CD4-positive, alpha-beta memory T cell (primary cell): ENCODE data around the gene LYPD4. TPM values are rescaled to one million over a fixed set of nuclear protein-coding genes. Genes with fewer than 3 reads are reported as not detected.

Experiments
- CTCF ChIA-PET: fragments of 350-600 bp; sonication (Branson Sonifier 250); formaldehyde crosslinking; loops from one replicate; lab custom pipeline; 2021; ENCODE audit warnings: inconsistent platforms; ENCODE audit not compliant: partially characterized antibody; lab: Charles Lee
- POLR2A ChIA-PET: fragments of 350-600 bp; sonication (Branson Sonifier 250); formaldehyde crosslinking; loops from one replicate; lab custom pipeline; 2021; ENCODE audit not compliant: partially characterized antibody; lab: Charles Lee
- DNase-seq, 5 donors: peaks; one replicate each; pipeline versions ENCODE4 v3.0.0 to v3.0.0-alpha.2; 2020 to 2022; ENCODE audit warnings: mixed read lengths in 1 of 5
- H3K27ac ChIP-seq: one replicate; pipeline ENCODE4 v1.7.0; 2013; ENCODE audit warnings: low read depth, low read length
- H3K27me3 ChIP-seq: 2 replicates; pipeline ENCODE4 v1.7.0; 2013; ENCODE audit warnings: mild to moderate bottlenecking, low read length, moderate library complexity; ENCODE audit not compliant: insufficient read depth
- H3K36me3 ChIP-seq: 2 replicates; pipeline ENCODE4 v1.7.0; 2013; ENCODE audit warnings: mild to moderate bottlenecking, low read length, moderate library complexity; ENCODE audit not compliant: insufficient read depth
- H3K4me1 ChIP-seq: 2 replicates; pipeline ENCODE4 v1.7.0; 2013; ENCODE audit warnings: mild to moderate bottlenecking, low read length, moderate library complexity; ENCODE audit not compliant: insufficient read depth
- H3K4me3 ChIP-seq, 2 donors: one replicate each; pipeline ENCODE4 v1.7.0; 2013; ENCODE audit warnings: low read length in 2 of 2, mild to moderate bottlenecking in 1 of 2
- H3K9me3 ChIP-seq, 2 donors: one replicate each; pipeline ENCODE4 v1.7.0; 2013; ENCODE audit warnings: low read length in 2 of 2, control low read depth in 1 of 2; ENCODE audit not compliant: control insufficient read depth in 1 of 2
- H3K27ac Mint-ChIP-seq, 7 donors: one replicate each; pipeline ENCODE4 v1.8.0; 2020 to 2021; ENCODE audit warnings: mixed read lengths in 7 of 7, mild to moderate bottlenecking in 6 of 7, inconsistent platforms in 3 of 7, moderate library complexity in 3 of 7
- H3K27me3 Mint-ChIP-seq, 2 donors: one replicate each; pipeline ENCODE4 v1.8.0; 2020 to 2021; ENCODE audit warnings: mixed read lengths in 2 of 2
- H3K36me3 Mint-ChIP-seq, 2 donors: one replicate each; pipeline ENCODE4 v1.8.0; 2020 to 2021; ENCODE audit warnings: mixed read lengths in 2 of 2, inconsistent platforms in 1 of 2, mild to moderate bottlenecking in 1 of 2
- H3K4me1 Mint-ChIP-seq, 4 donors: one replicate each; pipeline ENCODE4 v1.8.0; 2020 to 2021; ENCODE audit warnings: mixed read lengths in 4 of 4, mild to moderate bottlenecking in 1 of 4
- H3K4me3 Mint-ChIP-seq, 8 donors: one replicate each; pipeline ENCODE4 v1.8.0; 2020 to 2021; ENCODE audit warnings: mixed read lengths in 8 of 8, mild to moderate bottlenecking in 7 of 8, moderate library complexity in 6 of 8, inconsistent platforms in 3 of 8
- H3K9me3 Mint-ChIP-seq, 8 donors: one replicate each; pipeline ENCODE4 v1.8.0; 2020 to 2021; ENCODE audit warnings: mixed read lengths in 8 of 8, mild to moderate bottlenecking in 5 of 8, inconsistent platforms in 3 of 8, moderate library complexity in 1 of 8
- intact Hi-C: fragments of 100-400 bp; cut with micrococcal nuclease; formaldehyde crosslinking; loops from one replicate; pipeline ENCODE4 v1.15.1; 2023
- polyA plus RNA-seq, 2 donors: library from polyadenylated mRNA; unstranded; fragments of 300-500 nt; fragmentation: Illumina TruSeq; gene quantifications; one replicate each; pipeline ENCODE4 v1.2.3, GENCODE V29; 2021
- total RNA-seq, 2 experiments: library from RNA; stranded (reverse); gene quantifications; one replicate each; pipeline ENCODE4 v1.2.3, GENCODE V29; 2021

Gene LYPD4
- total and polyA plus RNA-seq, 4 experiments from 2014 or later = not detected

GRCh38 chr19:41862445-41862986 is 18.0 kb upstream of the LYPD4 start:
- Histone ChIP-seq H3K4me1 (peaks cover 70% of the 10 kb centered on the region), H3K9me3 (no peaks in the 10 kb centered on the region), H3K4me3 (no peak overlapping the region), H3K27ac (peak overlapping the region; percentile 96), H3K36me3 (peaks cover 51% of the 10 kb centered on the region), H3K27me3 (no peaks in the 10 kb centered on the region)
- POLR2A ChIA-PET = interaction anchor here (0.8 to 7.8 kb wide), 6 partner anchors 10 to 96 kb away, joined by 3 to 261 read pairs (median 4); partner anchors contain the start of genes ARHGEF1, CD79A, ERFL and RABAC1
- Mint-ChIP-seq H3K27me3 (no peaks in the 10 kb centered on the region), H3K4me1 (peaks cover 37 to 67% (median 51%) of the 10 kb centered on the region in 4 donors), H3K4me3 (peak overlapping the region in 7 of 8 donors; percentile 24 to 95 (median 91)), H3K9me3 (no peaks in the 10 kb centered on the region), H3K36me3 (peaks cover 38 to 58% of the 10 kb centered on the region in 2 donors), H3K27ac (peak overlapping the region; percentile 57 to 96 (median 84))
- DNase-seq = no peak
- CTCF ChIA-PET = interaction anchor here (0.8 to 8.8 kb wide), 7 partner anchors 11 to 506 kb away, joined by 3 to 125 read pairs (median 4); partner anchors contain the start of gene CD79A
- intact Hi-C loops = loop anchor here (5.0 kb wide), 1 partner anchor 215 kb away; the partner anchor contains the start of gene ZNF574

- Mint-ChIP-seq H3K36me3 (peaks cover 38 to 56% of the 10 kb centered on the region in 2 donors), H3K27me3 (no peaks in the 10 kb centered on the region), H3K4me3 (peak overlapping the region; percentile 89 to 95 (median 92)), H3K9me3 (no peaks in the 10 kb centered on the region), H3K4me1 (peaks cover 37 to 64% (median 51%) of the 10 kb centered on the region in 4 donors), H3K27ac (peak overlapping the region; percentile 91 to 96 (median 94))
- Histone ChIP-seq H3K4me1 (peaks cover 67% of the 10 kb centered on the region), H3K9me3 (no peaks in the 10 kb centered on the region), H3K27me3 (no peaks in the 10 kb centered on the region), H3K4me3 (peak overlapping the region in 1 of 2 donors; percentile 82), H3K27ac (peak overlapping the region; percentile 96), H3K36me3 (peaks cover 51% of the 10 kb centered on the region)
- CTCF ChIA-PET = interaction anchor here (1.6 to 8.8 kb wide), 2 partner anchors 12 to 22 kb away, joined by 5 to 125 read pairs; partner anchors contain the start of gene CD79A
- intact Hi-C loops = loop anchor here (5.0 kb wide), 1 partner anchor 215 kb away; the partner anchor contains the start of gene ZNF574
- DNase-seq = no peak
- POLR2A ChIA-PET = interaction anchor here (1.0 to 7.8 kb wide), 7 partner anchors 11 to 97 kb away, joined by 3 to 261 read pairs (median 57); partner anchors contain the start of genes ARHGEF1, CD79A and RABAC1
Observed at GRCh38 chr19:41861846-41862245, 17.4 kb upstream of the LYPD4 start.

- H3K9me3 Mint-ChIP-seq = no peaks in the 10 kb centered on the region
- H3K27me3 Mint-ChIP-seq = no peaks in the 10 kb centered on the region
- CTCF ChIA-PET = interaction anchor here (0.8 to 8.8 kb wide), 7 partner anchors 13 to 174 kb away, joined by 3 to 125 read pairs (median 11); partner anchors contain the start of genes CD79A and ERFL
- no peak for DNase-seq
- peak overlapping the region; percentile 96 for H3K27ac ChIP-seq
- no peaks in the 10 kb centered on the region for H3K9me3 ChIP-seq
- peaks cover 60% of the 10 kb centered on the region for H3K4me1 ChIP-seq
- intact Hi-C loops = loop anchor here (5.0 kb wide), 1 partner anchor 216 kb away; the partner anchor contains the start of gene ZNF574
- H3K4me3 ChIP-seq = peak overlapping the region; percentile 82 to 86
- H3K4me1 Mint-ChIP-seq = peaks cover 35 to 58% (median 47%) of the 10 kb centered on the region in 4 donors
- peak overlapping the region; percentile 91 to 96 (median 95) for H3K27ac Mint-ChIP-seq
- no peaks in the 10 kb centered on the region for H3K27me3 ChIP-seq
- H3K4me3 Mint-ChIP-seq = peak overlapping the region; percentile 89 to 95 (median 92)
- H3K36me3 ChIP-seq = peaks cover 48% of the 10 kb centered on the region
- POLR2A ChIA-PET = interaction anchor here (1.5 to 7.8 kb wide), 10 partner anchors 9 to 97 kb away, joined by 4 to 261 read pairs (median 14); partner anchors contain the start of genes ARHGEF1, CD79A, ERFL and RABAC1
- H3K36me3 Mint-ChIP-seq = peaks cover 36 to 53% of the 10 kb centered on the region in 2 donors
Observed at GRCh38 chr19:41861116-41861768, 16.8 kb upstream of the LYPD4 start.

GRCh38 chr19:41860419-41861115 is 16.1 kb upstream of the LYPD4 start:
- Histone ChIP-seq H3K4me1 (peaks cover 57% of the 10 kb centered on the region), H3K4me3 (peak overlapping the region; percentile 82 to 86), H3K27ac (peak overlapping the region; percentile 96), H3K9me3 (no peaks in the 10 kb centered on the region), H3K27me3 (no peaks in the 10 kb centered on the region), H3K36me3 (peaks cover 46% of the 10 kb centered on the region)
- Mint-ChIP-seq H3K36me3 (peaks cover 35 to 51% of the 10 kb centered on the region in 2 donors), H3K27me3 (no peaks in the 10 kb centered on the region), H3K4me3 (peak overlapping the region; percentile 89 to 95 (median 92)), H3K27ac (peak overlapping the region; percentile 91 to 96 (median 95)), H3K9me3 (no peaks in the 10 kb centered on the region), H3K4me1 (peaks cover 34 to 56% (median 44%) of the 10 kb centered on the region in 4 donors)
- intact Hi-C loops = loop anchor here (1.0 to 5.0 kb wide), 3 partner anchors 11 to 217 kb away; partner anchors contain the start of gene ZNF574
- CTCF ChIA-PET = interaction anchor here (0.6 to 8.8 kb wide), 14 partner anchors 9 to 174 kb away, joined by 3 to 125 read pairs (median 6); partner anchors contain the start of genes CD79A, ERFL and RABAC1
- POLR2A ChIA-PET = interaction anchor here (0.8 to 7.8 kb wide), 21 partner anchors 9 to 597 kb away, joined by 3 to 261 read pairs (median 8); partner anchors contain the start of genes ARHGEF1, CD79A, ERFL and HNRNPUL1
- peak in 1 of 5 donors; percentile 29 for DNase-seq

- DNase-seq = peak; percentile 97 to 99 (median 98)
- peak within 1 kb of the TSS; percentile 89 to 98 (median 94) for H3K4me3 Mint-ChIP-seq
- no peaks in the 10 kb centered on the region for H3K27me3 Mint-ChIP-seq
- peak within 1 kb of the TSS; percentile 82 to 86 for H3K4me3 ChIP-seq
- H3K4me1 Mint-ChIP-seq = peaks cover 34 to 56% (median 42%) of the 10 kb centered on the region in 4 donors
- ChIA-PET POLR2A (interaction anchor here (0.6 to 7.8 kb wide), 28 partner anchors 8 to 596 kb away, joined by 3 to 261 read pairs (median 6); partner anchors contain the start of genes ARHGEF1, CD79A, ERFL and GSK3A), CTCF (interaction anchor here (0.6 to 8.8 kb wide), 16 partner anchors 8 to 175 kb away, joined by 3 to 125 read pairs (median 6); partner anchors contain the start of genes CD79A, ERFL and RABAC1)
- H3K4me1 ChIP-seq = peaks cover 50% of the 10 kb centered on the region
- peaks cover 38% of the 10 kb centered on the region for H3K36me3 ChIP-seq
- no peaks in the 10 kb centered on the region for H3K9me3 ChIP-seq
- H3K27me3 ChIP-seq = no peaks in the 10 kb centered on the region
- intact Hi-C loops = loop anchor here (1.0 to 5.0 kb wide), 9 partner anchors 11 to 217 kb away; partner anchors contain the start of genes RABAC1 and ZNF574
- peak within 1 kb of the TSS; percentile 91 to 100 (median 98) for H3K27ac Mint-ChIP-seq
- peak within 1 kb of the TSS; percentile 96 for H3K27ac ChIP-seq
- H3K36me3 Mint-ChIP-seq = peaks cover 35 to 48% of the 10 kb centered on the region in 2 donors
- no peaks in the 10 kb centered on the region for H3K9me3 Mint-ChIP-seq
Observed at GRCh38 chr19:41859618-41860418, 15.3 kb upstream of the LYPD4 start, which contains the start of gene RPS19. Gene RPS19 (plus strand): TSS chr19:41860255. CDS start chr19:41860775, 520 bp downstream.
